ENCODE measurements around the gene GRID1. TPM values are rescaled to one million over a fixed set of nuclear protein-coding genes. Genes with fewer than 3 reads are reported as not detected.

Gene GRID1
- polyA plus RNA-seq, 1 donor (not counting 4 experiments of a cell fraction or from before 2014, with no cell fraction given): 0.01 TPM

- Histone ChIP-seq H3K36me3 (ENCODE audit: control insufficient read depth in 2 of 2, extremely low read depth in 1 of 2, insufficient read depth in 2 of 2, low read length in 2 of 2) (no peaks in the 10 kb centered on the region), H3K27ac (ENCODE audit: control insufficient read depth, insufficient read depth, low read length) (no peak overlapping the region), H3K4me1 (ENCODE audit: control insufficient read depth, extremely low read depth, insufficient read depth, low read length) (no peaks in the 10 kb centered on the region), H3K27me3 (ENCODE audit: control insufficient read depth, extremely low read depth, insufficient read depth, low read length) (no peaks in the 10 kb centered on the region), H3K9me3 (ENCODE audit: control insufficient read depth, low read depth, low read length) (no peaks in the 10 kb centered on the region), H4K20me1 (ENCODE audit: control insufficient read depth, extremely low read depth, insufficient read depth, low read length) (no peaks in the 10 kb centered on the region), H2AFZ (ENCODE audit: control insufficient read depth, low read length) (no peak overlapping the region), H3K9me1 (ENCODE audit: control insufficient read depth, extremely low read depth, insufficient read depth, low read length) (no peaks in the 10 kb centered on the region), H3K79me2 (ENCODE audit: control insufficient read depth, insufficient read depth, low read length) (no peaks in the 10 kb centered on the region), H3K4me2 (ENCODE audit: control insufficient read depth, extremely low read depth, insufficient read depth, low read depth, low read length) (no peak overlapping the region), H3K4me3 (ENCODE audit: control insufficient read depth in 2 of 3, extremely low read depth in 1 of 3, insufficient read depth in 2 of 3, low read depth in 1 of 3, low read length in 3 of 3) (no peak overlapping the region), H3K9ac (ENCODE audit: control insufficient read depth, extremely low read depth, insufficient read depth, low read length) (no peak overlapping the region)
- no peak for TF ChIP-seq CTCF (optimal IDR thresholded peaks at IDR 0.05 in 1 of 3, IDR thresholded peaks at IDR 0.05 in 1 of 3, conservative IDR thresholded peaks at IDR 0.05 in 1 of 3; ENCODE audit: extremely low read depth in 1 of 3, insufficient read depth in 2 of 3, low read length in 3 of 3)
- TF ChIP-seq EZH2 (IDR thresholded peaks at IDR 0.05; ENCODE audit: low read length): no peak
- DNase-seq (ENCODE audit: low read depth, low spot score) (no peak), FAIRE-seq (no peak)
- dilution Hi-C loops (cut with MboI; ENCODE audit: extremely low pct_ligation_motif_present, low sequenced_read_pairs): no loop called here
Measured at GRCh38 chr10:85679061-85679460, 687.5 kb downstream of the GRID1 start.

GRCh38 chr10:85674851-85675250 is 691.7 kb downstream of the GRID1 start:
- DNase-seq (ENCODE audit: low read depth, low spot score): no peak
- TF ChIP-seq CTCF (optimal IDR thresholded peaks at IDR 0.05 in 1 of 3, IDR thresholded peaks at IDR 0.05 in 1 of 3, conservative IDR thresholded peaks at IDR 0.05 in 1 of 3; ENCODE audit: extremely low read depth in 1 of 3, insufficient read depth in 2 of 3, low read length in 3 of 3) (no peak), EZH2 (IDR thresholded peaks at IDR 0.05; ENCODE audit: low read length) (no peak)
- dilution Hi-C loops (cut with MboI; ENCODE audit: extremely low pct_ligation_motif_present, low sequenced_read_pairs): no loop called here

More at GRCh38 chr10:85674851-85675250, 691.7 kb downstream of the GRID1 start:
- FAIRE-seq: no peak
- H3K9me1 ChIP-seq (ENCODE audit: control insufficient read depth, extremely low read depth, insufficient read depth, low read length): no peaks in the 10 kb centered on the region
- H3K9me3 ChIP-seq (ENCODE audit: control insufficient read depth, low read depth, low read length): no peaks in the 10 kb centered on the region
- no peak overlapping the region for H3K27ac ChIP-seq (ENCODE audit: control insufficient read depth, insufficient read depth, low read length)
- H3K36me3 ChIP-seq (ENCODE audit: control insufficient read depth in 2 of 2, extremely low read depth in 1 of 2, insufficient read depth in 2 of 2, low read length in 2 of 2): no peaks in the 10 kb centered on the region
- H3K79me2 ChIP-seq (ENCODE audit: control insufficient read depth, insufficient read depth, low read length): no peaks in the 10 kb centered on the region
- no peaks in the 10 kb centered on the region for H4K20me1 ChIP-seq (ENCODE audit: control insufficient read depth, extremely low read depth, insufficient read depth, low read length)
- H3K27me3 ChIP-seq (ENCODE audit: control insufficient read depth, extremely low read depth, insufficient read depth, low read length): no peaks in the 10 kb centered on the region
- no peak overlapping the region for H3K4me2 ChIP-seq (ENCODE audit: control insufficient read depth, extremely low read depth, insufficient read depth, low read depth, low read length)
- H2AFZ ChIP-seq (ENCODE audit: control insufficient read depth, low read length): no peak overlapping the region
- H3K4me1 ChIP-seq (ENCODE audit: control insufficient read depth, extremely low read depth, insufficient read depth, low read length): no peaks in the 10 kb centered on the region
- H3K4me3 ChIP-seq (ENCODE audit: control insufficient read depth in 2 of 3, extremely low read depth in 1 of 3, insufficient read depth in 2 of 3, low read depth in 1 of 3, low read length in 3 of 3): no peak overlapping the region
- H3K9ac ChIP-seq (ENCODE audit: control insufficient read depth, extremely low read depth, insufficient read depth, low read length): no peak overlapping the region
